ENCODE data around the gene SLC46A2.

DNA sequence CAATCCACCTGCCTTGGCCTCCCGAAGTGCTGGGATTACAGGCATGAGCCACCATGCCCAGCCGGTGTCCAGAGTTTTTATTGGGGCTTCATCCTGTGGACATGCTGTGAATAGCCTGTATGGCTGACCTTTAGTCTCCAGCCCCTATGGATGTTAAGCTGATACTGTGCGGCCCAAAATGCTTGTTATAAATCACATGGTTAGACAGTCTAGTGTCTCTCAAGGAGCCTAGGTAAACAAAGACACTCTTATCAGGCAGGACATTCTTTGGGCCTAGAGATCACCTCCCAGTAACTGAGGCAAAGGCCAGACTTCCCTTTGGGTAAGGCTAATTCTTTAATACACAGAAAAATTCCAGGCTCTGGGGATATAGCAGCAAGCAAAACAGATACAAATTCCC lies 22.0 kb upstream of the SLC46A2 start:
- no peak for TF ChIP-seq SP1 (IDR thresholded peaks at IDR 0.05)
- no peak for TF ChIP-seq FOXA1 (IDR thresholded peaks at IDR 0.05)
- TF ChIP-seq, protein P1, sequence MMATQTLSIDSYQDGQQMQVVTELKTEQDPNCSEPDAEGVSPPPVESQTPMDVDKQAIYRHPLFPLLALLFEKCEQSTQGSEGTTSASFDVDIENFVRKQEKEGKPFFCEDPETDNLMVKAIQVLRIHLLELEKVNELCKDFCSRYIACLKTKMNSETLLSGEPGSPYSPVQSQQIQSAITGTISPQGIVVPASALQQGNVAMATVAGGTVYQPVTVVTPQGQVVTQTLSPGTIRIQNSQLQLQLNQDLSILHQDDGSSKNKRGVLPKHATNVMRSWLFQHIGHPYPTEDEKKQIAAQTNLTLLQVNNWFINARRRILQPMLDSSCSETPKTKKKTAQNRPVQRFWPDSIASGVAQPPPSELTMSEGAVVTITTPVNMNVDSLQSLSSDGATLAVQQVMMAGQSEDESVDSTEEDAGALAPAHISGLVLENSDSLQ (IDR thresholded peaks at IDR 0.05): no peak
- no peak for TF ChIP-seq FOXK2 (IDR thresholded peaks at IDR 0.05)
- TF ChIP-seq HDGF (IDR thresholded peaks at IDR 0.05; ENCODE audit: borderline replicate concordance): no peak
- no peak for TF ChIP-seq LEF1 (IDR thresholded peaks at IDR 0.05; ENCODE audit: borderline replicate concordance)
- no peak for TF ChIP-seq FOXM1 (IDR thresholded peaks at IDR 0.05; ENCODE audit: borderline replicate concordance)
- TF ChIP-seq ZNF384 (IDR thresholded peaks at IDR 0.05): no peak
- no peak for TF ChIP-seq SUZ12 (IDR thresholded peaks at IDR 0.05)
- no peak for TF ChIP-seq ARNT (IDR thresholded peaks at IDR 0.05)
- no peak for TF ChIP-seq BHLHE40 (IDR thresholded peaks at IDR 0.05; ENCODE audit: borderline replicate concordance)
- TF ChIP-seq L3MBTL2 (conservative IDR thresholded peaks at IDR 0.05): no peak
- TF ChIP-seq NFRKB (IDR thresholded peaks at IDR 0.05): no peak
- TF ChIP-seq TARDBP (IDR thresholded peaks at IDR 0.05): no peak
